HCT116 (cell line): ENCODE measurements around the gene DNAH10. TPM values are rescaled to one million over a fixed set of nuclear protein-coding genes. Genes with fewer than 3 reads are reported as not detected.

ENCODE experiments used
- ATAC-seq: fragments of 200-7000 bp; cut with Tn5 transposase; 2 replicates; pipeline ENCODE4 v1.9.1; 2020; ENCODE audit warnings: mild to moderate bottlenecking, moderate library complexity
- BruUV-seq: library from RNA; stranded (reverse); fragments of 400-500 nt; replicated peaks from 2 replicates; lab custom pipeline; 2021; lab: Mats Ljungman, UMichigan
- CTCF ChIA-PET: fragments of 300-600 bp; sonication (Branson Sonifier 250); formaldehyde crosslinking; loops from one replicate; lab custom pipeline; 2021; ENCODE audit warnings: antibody characterized with exemption; lab: Charles Lee
- POLR2A ChIA-PET: fragments of 300-600, 350-600 bp; sonication (Branson Sonifier 250); formaldehyde crosslinking; loops from one replicate; lab custom pipeline; 2021; ENCODE audit warnings: antibody characterized with exemption; lab: Charles Lee
- RAD21 ChIA-PET, 2 experiments: fragments of 300-600 bp; sonication (Branson Sonifier 250); formaldehyde crosslinking; loops; one replicate each; lab custom pipeline; 2023; ENCODE audit warnings: low total read pairs in 2 of 2; ENCODE audit not compliant: uncharacterized antibody in 2 of 2, unreplicated experiment in 2 of 2, low non-redundant PET in 1 of 2; lab: Charles Lee
- DNase-seq: peaks from one replicate; pipeline ENCODE4 v3.0.0-alpha.2; 2010; ENCODE audit warnings: low read depth, low spot score
- H2AFZ ChIP-seq: fragments of 200-600 bp; shearing (Covaris generic), sonication (generic); 2 replicates; pipeline ENCODE4 v1.6.1; 2017; ENCODE audit warnings: low read depth, mixed run types, mixed read lengths, antibody characterized with exemption, low read length; ENCODE audit not compliant: poor library complexity, severe bottlenecking
- H3K27ac ChIP-seq: 2 replicates; pipeline ENCODE4 v1.5.1; 2012; ENCODE audit warnings: low read depth, low read length
- H3K27me3 ChIP-seq: fragments of 200-600 bp; sonication (generic); 2 replicates; pipeline ENCODE4 v1.6.1; 2016; ENCODE audit warnings: mixed run types, low read length, mixed read lengths; ENCODE audit not compliant: insufficient read depth
- H3K36me3 ChIP-seq, 2 experiments: fragments of 200-500 bp in 1 of 2; fragments of 200-600 bp in 1 of 2; sonication (Bioruptor generic) in 1 of 2; sonication (generic) in 1 of 2; 2 replicates each; pipeline versions ENCODE4 v1.5.1 to v1.6.1; 2014 to 2016; ENCODE audit warnings: low read length in 2 of 2, inconsistent platforms in 1 of 2, mixed read lengths in 1 of 2, mixed run types in 1 of 2; ENCODE audit not compliant: insufficient read depth in 2 of 2, control insufficient read depth in 1 of 2
- H3K4me1 ChIP-seq, 2 experiments: fragments of 200-600 bp in 1 of 2; sonication (generic) in 1 of 2; 2 replicates each; pipeline versions ENCODE4 v1.5.1 to v1.6.1; 2012 to 2017; ENCODE audit warnings: low read length in 2 of 2, inconsistent platforms in 1 of 2, mild to moderate bottlenecking in 1 of 2, mixed read lengths in 1 of 2, mixed run types in 1 of 2, moderate library complexity in 1 of 2; ENCODE audit not compliant: insufficient read depth in 2 of 2, control insufficient read depth in 1 of 2
- H3K4me2 ChIP-seq: fragments of 200-600 bp; sonication (generic); 2 replicates; pipeline ENCODE4 v1.6.1; 2017; ENCODE audit warnings: mixed run types, low read length, mixed read lengths
- H3K4me3 ChIP-seq, 2 experiments: fragments of 200-600 bp in 1 of 2; sonication (generic) in 1 of 2; replicated peaks in 1 of 2; 2 replicates each; pipeline ENCODE4 v1.5.1; 2011 to 2016; ENCODE audit warnings: low read length in 2 of 2, control low read depth in 1 of 2, low read depth in 1 of 2, mild to moderate bottlenecking in 1 of 2, mixed read lengths in 1 of 2, mixed run types in 1 of 2
- H3K79me2 ChIP-seq: fragments of 200-600 bp; sonication (generic); 2 replicates; pipeline ENCODE4 v1.6.1; 2017; ENCODE audit warnings: mild to moderate bottlenecking, mixed run types, low read length, moderate library complexity, mixed read lengths; ENCODE audit not compliant: insufficient read depth
- H3K9ac ChIP-seq: fragments of 200-600 bp; sonication (generic); 2 replicates; pipeline ENCODE4 v1.6.1; 2016; ENCODE audit warnings: low read length, mixed read lengths
- H3K9me2 ChIP-seq: fragments of 200-600 bp; sonication (generic), shearing (Covaris generic); 2 replicates; pipeline ENCODE4 v1.6.1; 2017; ENCODE audit warnings: mixed run types, mild to moderate bottlenecking, moderate library complexity; ENCODE audit not compliant: insufficient read depth
- H3K9me3 ChIP-seq, 2 experiments: fragments of 200-500 bp in 1 of 2; fragments of 200-600 bp in 1 of 2; sonication (Bioruptor generic) in 1 of 2; sonication (generic) in 1 of 2; 2 replicates each; pipeline ENCODE4 v1.6.1; 2014 to 2017; ENCODE audit warnings: low read length in 2 of 2, mixed read lengths in 2 of 2, inconsistent platforms in 1 of 2, low read depth in 1 of 2, mild to moderate bottlenecking in 1 of 2, mixed run types in 1 of 2, moderate library complexity in 1 of 2; ENCODE audit not compliant: control insufficient read depth in 1 of 2, insufficient read depth in 1 of 2
- H4K20me1 ChIP-seq: fragments of 200-600 bp; sonication (generic), shearing (Covaris generic); 2 replicates; pipeline ENCODE4 v1.6.1; 2017; ENCODE audit warnings: mixed run types, mild to moderate bottlenecking, moderate library complexity; ENCODE audit not compliant: insufficient read depth
- CEBPB ChIP-seq: IDR thresholded peaks from 2 replicates; pipeline ENCODE4 v1.6.1; 2012; ENCODE audit warnings: low read depth
- EGR1 ChIP-seq: IDR thresholded peaks from 2 replicates; pipeline ENCODE4 v1.6.1; 2012; ENCODE audit warnings: low read depth
- ELF1 ChIP-seq: IDR thresholded peaks from 2 replicates; pipeline ENCODE4 v1.6.1; 2012; ENCODE audit warnings: low read depth, borderline replicate concordance
- POLR2A ChIP-seq: IDR thresholded peaks from 2 replicates; pipeline ENCODE4 v1.7.0; 2011; ENCODE audit warnings: borderline replicate concordance; ENCODE audit not compliant: insufficient read depth, insufficient read length; ENCODE audit errors: extremely low read depth
- SP1 ChIP-seq: IDR thresholded peaks from 2 replicates; pipeline ENCODE4 v1.6.1; 2012; ENCODE audit warnings: low read depth
- TCF7L2 ChIP-seq: IDR thresholded peaks from 2 replicates; pipeline ENCODE4 v1.7.0; 2011; ENCODE audit warnings: borderline replicate concordance, inconsistent platforms; ENCODE audit not compliant: insufficient read depth, insufficient read length; ENCODE audit errors: extremely low read depth
- YY1 ChIP-seq: IDR thresholded peaks from 2 replicates; pipeline ENCODE4 v1.6.1; 2011; ENCODE audit warnings: low read length, low read depth, moderate library complexity, mild to moderate bottlenecking; ENCODE audit not compliant: insufficient replicate concordance; ENCODE audit errors: extremely low read depth
- ZBTB33 ChIP-seq: IDR thresholded peaks from 2 replicates; pipeline ENCODE4 v1.6.1; 2011; ENCODE audit warnings: mild to moderate bottlenecking, low read length, moderate library complexity; ENCODE audit not compliant: insufficient replicate concordance; ENCODE audit errors: extremely low read depth
- intact Hi-C: fragments of 100-400 bp; cut with micrococcal nuclease; formaldehyde crosslinking; loops from 2 replicates; pipeline ENCODE4 v1.10.0; 2022
- total RNA-seq: library from RNA; stranded (reverse); gene quantifications from one replicate; pipeline ENCODE4 v1.2.1, GENCODE V29; 2021; ENCODE audit not compliant: unreplicated experiment

Gene DNAH10
- total RNA-seq, 1 experiment from 2014 or later: 1.3 TPM

DNA sequence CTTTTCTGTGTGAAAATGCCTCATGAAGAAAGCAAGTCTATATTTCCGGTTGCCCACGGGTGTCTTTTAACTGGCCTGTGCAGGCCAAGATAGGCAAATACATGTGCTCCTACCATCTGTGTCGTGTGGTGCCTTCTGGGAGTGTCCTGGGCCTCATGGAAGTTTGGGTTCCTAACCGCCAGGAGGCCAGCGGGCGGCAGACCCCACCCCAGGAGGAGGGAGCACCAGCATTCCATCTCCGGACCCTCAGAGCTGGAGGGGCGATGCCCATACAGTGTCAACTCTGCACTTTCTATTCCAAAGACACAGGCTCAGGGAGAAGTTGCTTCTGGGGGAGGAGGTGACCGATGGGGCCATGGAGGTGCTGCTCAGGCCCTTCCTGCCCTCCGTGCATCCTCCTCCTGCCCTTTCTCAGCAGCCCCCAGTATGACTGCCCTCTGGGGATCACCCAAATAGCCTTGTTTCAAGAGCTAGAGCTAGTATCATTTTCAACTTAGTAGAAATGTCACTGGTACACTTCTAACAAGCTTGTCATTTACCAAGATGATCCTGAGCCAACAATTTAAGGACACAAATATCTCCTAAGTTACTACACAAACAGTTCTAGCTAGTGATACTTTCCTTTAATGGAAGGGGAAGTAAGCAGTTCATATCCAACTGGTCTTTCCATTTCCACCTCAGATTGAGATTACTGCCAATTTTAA is 192.7 kb downstream of the DNAH10 start:
- Histone ChIP-seq H3K79me2 (no peaks in the 10 kb centered on the region), H4K20me1 (no peaks in the 10 kb centered on the region), H3K9me3 (no peaks in the 10 kb centered on the region), H3K36me3 (no peaks in the 10 kb centered on the region), H2AFZ (no peak overlapping the region), H3K4me2 (no peak overlapping the region), H3K27me3 (no peaks in the 10 kb centered on the region), H3K4me3 (no peak overlapping the region), H3K27ac (no peak overlapping the region), H3K4me1 (no peaks in the 10 kb centered on the region), H3K9ac (no peak overlapping the region), H3K9me2 (no peaks in the 10 kb centered on the region)
- ChIA-PET CTCF (no interaction called here), POLR2A (no interaction called here), RAD21 (no interaction called here)
- intact Hi-C loops: no loop called here
- DNase-seq (no peak), ATAC-seq (no peak)
- TF ChIP-seq ELF1 (no peak), TCF7L2 (no peak), POLR2A (no peak)
- BruUV-seq: no TSS peak

DNA sequence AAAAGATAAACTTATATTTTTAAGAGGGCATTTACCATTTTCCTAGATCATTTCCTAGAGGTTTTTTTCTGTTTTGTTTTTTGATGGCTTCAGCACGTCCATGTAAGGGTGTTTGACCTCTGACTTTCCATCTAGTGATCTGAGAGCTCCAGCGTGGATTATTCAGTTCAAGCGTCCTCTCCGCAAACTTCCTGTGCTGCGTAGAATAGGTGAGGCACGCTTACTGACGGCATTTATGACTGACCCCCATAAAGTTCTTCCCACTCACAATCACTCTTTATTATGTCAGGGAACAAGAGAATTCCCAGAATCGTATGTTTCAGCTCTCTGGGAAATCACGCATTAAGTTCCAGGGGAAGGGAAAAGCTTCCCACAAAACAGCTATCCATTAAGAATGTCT is 194.1 kb downstream of the DNAH10 start:
- RAD21 ChIA-PET: no interaction called here
- intact Hi-C loops: no loop called here
- Histone ChIP-seq H3K27me3 (no peaks in the 10 kb centered on the region), H3K79me2 (no peaks in the 10 kb centered on the region), H3K36me3 (no peaks in the 10 kb centered on the region), H3K9ac (no peak overlapping the region), H3K9me3 (no peaks in the 10 kb centered on the region), H2AFZ (no peak overlapping the region), H4K20me1 (no peaks in the 10 kb centered on the region), H3K4me2 (no peak overlapping the region), H3K27ac (no peak overlapping the region), H3K4me1 (no peaks in the 10 kb centered on the region), H3K4me3 (no peak overlapping the region), H3K9me2 (no peaks in the 10 kb centered on the region)
- CTCF ChIA-PET: no interaction called here
- BruUV-seq: no TSS peak
- no peak for TF ChIP-seq SP1
- no peak for TF ChIP-seq EGR1
- TF ChIP-seq YY1: no peak
- TF ChIP-seq CEBPB: no peak
- TF ChIP-seq ZBTB33: no peak
- DNase-seq (no peak), ATAC-seq (no peak)
- POLR2A ChIA-PET: no interaction called here
